ENCODE measurements around the gene SRSF3. TPM values are rescaled to one million over a fixed set of nuclear protein-coding genes. Genes with fewer than 3 reads are reported as not detected.

The SRSF3 gene
- total and polyA plus RNA-seq, 9 of the 15 experiments (the other 6 are each of a cell fraction or from before 2014, with no cell fraction given): 337 to 1,200 (median 518) TPM

DNA sequence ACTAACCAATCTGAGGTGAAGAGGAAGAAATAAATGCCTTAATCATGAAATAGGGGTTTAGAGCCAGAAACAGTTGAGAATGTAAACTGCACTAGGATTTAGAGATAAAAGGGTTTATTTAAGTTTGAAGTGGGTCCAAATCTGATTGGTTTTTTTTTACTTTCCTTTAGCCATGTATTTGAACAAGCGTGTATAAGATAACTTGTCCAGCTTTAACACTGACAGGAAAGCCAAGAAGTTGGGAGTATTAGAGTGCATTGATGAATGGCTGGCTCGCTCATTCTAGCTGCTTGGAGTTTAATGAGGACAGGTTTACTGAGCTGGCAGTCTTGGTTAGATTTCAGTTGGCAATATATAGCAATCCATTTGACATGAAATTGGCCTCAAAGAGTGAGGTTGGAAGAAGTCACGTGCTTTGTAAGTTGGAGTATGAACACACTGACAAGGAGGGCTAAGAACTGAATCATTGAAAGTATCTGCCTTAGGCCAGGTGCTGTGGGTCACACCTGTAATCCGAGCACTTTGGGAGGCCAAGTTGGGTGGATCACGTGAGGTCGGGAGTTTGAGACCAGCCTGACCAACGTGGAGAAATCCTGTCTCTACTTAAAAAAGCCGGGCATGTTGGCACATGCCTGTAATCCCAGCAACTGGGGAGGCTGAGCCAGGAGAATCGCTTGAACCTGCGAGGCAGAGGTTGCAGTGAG lies 13.7 kb downstream of the SRSF3 start:
- Histone ChIP-seq H4K20me1 (replicated peaks; ENCODE audit: control insufficient read depth, insufficient read depth, low read length) (peaks cover 46% of the 10 kb centered on the region), H2AFZ (ENCODE audit: low read depth, low read length) (no peak overlapping the region), H3K4me3 (no peak overlapping the region), H3K9me3 (replicated peaks; ENCODE audit: control insufficient read depth, insufficient read depth, low read depth, low read length) (no peaks in the 10 kb centered on the region), H3K4me2 (ENCODE audit: insufficient read depth, low read length) (no peak overlapping the region), H3K9me1 (ENCODE audit: control insufficient read depth, insufficient read depth, low read length) (no peaks in the 10 kb centered on the region), H3K9ac (ENCODE audit: insufficient read depth in 1 of 2, low read depth in 2 of 2, low read length in 2 of 2) (no peak overlapping the region), H3K4me1 (replicated peaks in 1 of 2; ENCODE audit: control insufficient read depth in 2 of 2, insufficient read depth in 2 of 2, low read length in 2 of 2) (no peaks in the 10 kb centered on the region; a peak in 1 of 5 replicates), H3K36me3 (ENCODE audit: control insufficient read depth, insufficient read depth, low read length) (peaks cover 88% of the 10 kb centered on the region), H3K27ac (ENCODE audit: extremely low read depth, low read depth, low read length) (no peak overlapping the region), H3K27me3 (ENCODE audit: control insufficient read depth in 2 of 2, insufficient read depth in 2 of 2, low read length in 2 of 2) (no peaks in the 10 kb centered on the region), H3K79me2 (ENCODE audit: control insufficient read depth, insufficient read depth, low read length) (peaks cover 33% of the 10 kb centered on the region)
- intact Hi-C loops (cut with micrococcal nuclease) (no loop called here), in situ Hi-C loops (cut with MboI) (no loop called here)
- FAIRE-seq: no peak
- ATAC-seq: peak; percentile 1
- BruUV-seq (replicated peaks): no TSS peak
- 90% methylated on average over 10 of the region's 10 CpGs for WGBS (ENCODE audit: insufficient coverage, low coverage, missing lambda C conversion rate)
- no peak for DNase-seq (ENCODE audit: extremely low read depth in 1 of 4, low spot score in 3 of 4)
- POLR2A ChIA-PET: interaction anchor here (0.6 to 8.7 kb wide), 26 partner anchors 10 to 281 kb away, joined by 3 to 239 read pairs (median 5); partner anchors contain the start of genes CDKN1A and SRSF3
- CTCF ChIA-PET (ENCODE audit: low intra/inter-chr PET ratio): no interaction called here
- TF ChIP-seq, protein P1, sequence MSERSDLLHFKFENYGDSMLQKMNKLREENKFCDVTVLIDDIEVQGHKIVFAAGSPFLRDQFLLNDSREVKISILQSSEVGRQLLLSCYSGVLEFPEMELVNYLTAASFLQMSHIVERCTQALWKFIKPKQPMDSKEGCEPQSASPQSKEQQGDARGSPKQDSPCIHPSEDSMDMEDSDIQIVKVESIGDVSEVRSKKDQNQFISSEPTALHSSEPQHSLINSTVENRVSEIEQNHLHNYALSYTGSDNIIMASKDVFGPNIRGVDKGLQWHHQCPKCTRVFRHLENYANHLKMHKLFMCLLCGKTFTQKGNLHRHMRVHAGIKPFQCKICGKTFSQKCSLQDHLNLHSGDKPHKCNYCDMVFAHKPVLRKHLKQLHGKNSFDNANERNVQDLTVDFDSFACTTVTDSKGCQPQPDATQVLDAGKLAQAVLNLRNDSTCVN (CRISPR knock-in tag; IDR thresholded peaks at IDR 0.05): no peak
- no peak for TF ChIP-seq SMAD3 (CRISPR knock-in tag; conservative IDR thresholded peaks at IDR 0.05)
- TF ChIP-seq, protein P2, sequence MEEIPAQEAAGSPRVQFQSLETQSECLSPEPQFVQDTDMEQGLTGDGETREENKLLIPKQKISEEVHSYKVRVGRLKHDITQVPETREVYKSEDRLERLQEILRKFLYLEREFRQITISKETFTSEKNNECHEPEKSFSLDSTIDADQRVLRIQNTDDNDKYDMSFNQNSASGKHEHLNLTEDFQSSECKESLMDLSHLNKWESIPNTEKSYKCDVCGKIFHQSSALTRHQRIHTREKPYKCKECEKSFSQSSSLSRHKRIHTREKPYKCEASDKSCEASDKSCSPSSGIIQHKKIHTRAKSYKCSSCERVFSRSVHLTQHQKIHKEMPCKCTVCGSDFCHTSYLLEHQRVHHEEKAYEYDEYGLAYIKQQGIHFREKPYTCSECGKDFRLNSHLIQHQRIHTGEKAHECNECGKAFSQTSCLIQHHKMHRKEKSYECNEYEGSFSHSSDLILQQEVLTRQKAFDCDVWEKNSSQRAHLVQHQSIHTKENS (CRISPR knock-in tag; IDR thresholded peaks at IDR 0.05): no peak
- TF ChIP-seq, protein P3, sequence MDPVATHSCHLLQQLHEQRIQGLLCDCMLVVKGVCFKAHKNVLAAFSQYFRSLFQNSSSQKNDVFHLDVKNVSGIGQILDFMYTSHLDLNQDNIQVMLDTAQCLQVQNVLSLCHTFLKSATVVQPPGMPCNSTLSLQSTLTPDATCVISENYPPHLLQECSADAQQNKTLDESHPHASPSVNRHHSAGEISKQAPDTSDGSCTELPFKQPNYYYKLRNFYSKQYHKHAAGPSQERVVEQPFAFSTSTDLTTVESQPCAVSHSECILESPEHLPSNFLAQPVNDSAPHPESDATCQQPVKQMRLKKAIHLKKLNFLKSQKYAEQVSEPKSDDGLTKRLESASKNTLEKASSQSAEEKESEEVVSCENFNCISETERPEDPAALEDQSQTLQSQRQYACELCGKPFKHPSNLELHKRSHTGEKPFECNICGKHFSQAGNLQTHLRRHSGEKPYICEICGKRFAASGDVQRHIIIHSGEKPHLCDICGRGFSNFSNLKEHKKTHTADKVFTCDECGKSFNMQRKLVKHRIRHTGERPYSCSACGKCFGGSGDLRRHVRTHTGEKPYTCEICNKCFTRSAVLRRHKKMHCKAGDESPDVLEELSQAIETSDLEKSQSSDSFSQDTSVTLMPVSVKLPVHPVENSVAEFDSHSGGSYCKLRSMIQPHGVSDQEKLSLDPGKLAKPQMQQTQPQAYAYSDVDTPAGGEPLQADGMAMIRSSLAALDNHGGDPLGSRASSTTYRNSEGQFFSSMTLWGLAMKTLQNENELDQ (CRISPR knock-in tag; IDR thresholded peaks at IDR 0.05; ENCODE audit: borderline replicate concordance): no peak
- TF ChIP-seq KAT7 (CRISPR knock-in tag; IDR thresholded peaks at IDR 0.05; ENCODE audit: borderline replicate concordance): 0 out of 2 replicates have a peak, but pooled peaks have one; percentile 19
- TF ChIP-seq, protein P4, sequence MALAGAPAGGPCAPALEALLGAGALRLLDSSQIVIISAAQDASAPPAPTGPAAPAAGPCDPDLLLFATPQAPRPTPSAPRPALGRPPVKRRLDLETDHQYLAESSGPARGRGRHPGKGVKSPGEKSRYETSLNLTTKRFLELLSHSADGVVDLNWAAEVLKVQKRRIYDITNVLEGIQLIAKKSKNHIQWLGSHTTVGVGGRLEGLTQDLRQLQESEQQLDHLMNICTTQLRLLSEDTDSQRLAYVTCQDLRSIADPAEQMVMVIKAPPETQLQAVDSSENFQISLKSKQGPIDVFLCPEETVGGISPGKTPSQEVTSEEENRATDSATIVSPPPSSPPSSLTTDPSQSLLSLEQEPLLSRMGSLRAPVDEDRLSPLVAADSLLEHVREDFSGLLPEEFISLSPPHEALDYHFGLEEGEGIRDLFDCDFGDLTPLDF (CRISPR knock-in tag; IDR thresholded peaks at IDR 0.05): 0 out of 2 replicates have a peak, but pooled peaks have one; percentile 33
- TF ChIP-seq CAMTA2 (CRISPR knock-in tag; conservative IDR thresholded peaks at IDR 0.05): 0 out of 2 replicates have a peak, but pooled peaks have one; percentile 48
- no peak for TF ChIP-seq ESRRA (IDR thresholded peaks at IDR 0.05; ENCODE audit: borderline replicate concordance, low read depth)
- 0 out of 2 replicates have a peak, but pooled peaks have one; percentile 54 for TF ChIP-seq ELF2 (CRISPR knock-in tag; IDR thresholded peaks at IDR 0.05)
- TF ChIP-seq GATA2 (CRISPR knock-in tag; IDR thresholded peaks at IDR 0.05): no peak
- TF ChIP-seq DNMT1 (IDR thresholded peaks at IDR 0.05): no peak
- no peak for TF ChIP-seq BDP1 (IDR thresholded peaks at IDR 0.05; ENCODE audit: insufficient read depth, insufficient read length)
- TF ChIP-seq, protein P5, sequence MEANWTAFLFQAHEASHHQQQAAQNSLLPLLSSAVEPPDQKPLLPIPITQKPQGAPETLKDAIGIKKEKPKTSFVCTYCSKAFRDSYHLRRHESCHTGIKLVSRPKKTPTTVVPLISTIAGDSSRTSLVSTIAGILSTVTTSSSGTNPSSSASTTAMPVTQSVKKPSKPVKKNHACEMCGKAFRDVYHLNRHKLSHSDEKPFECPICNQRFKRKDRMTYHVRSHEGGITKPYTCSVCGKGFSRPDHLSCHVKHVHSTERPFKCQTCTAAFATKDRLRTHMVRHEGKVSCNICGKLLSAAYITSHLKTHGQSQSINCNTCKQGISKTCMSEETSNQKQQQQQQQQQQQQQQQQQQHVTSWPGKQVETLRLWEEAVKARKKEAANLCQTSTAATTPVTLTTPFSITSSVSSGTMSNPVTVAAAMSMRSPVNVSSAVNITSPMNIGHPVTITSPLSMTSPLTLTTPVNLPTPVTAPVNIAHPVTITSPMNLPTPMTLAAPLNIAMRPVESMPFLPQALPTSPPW (CRISPR knock-in tag; IDR thresholded peaks at IDR 0.05): no peak
